ENCODE results near the gene RNF111.

DNA sequence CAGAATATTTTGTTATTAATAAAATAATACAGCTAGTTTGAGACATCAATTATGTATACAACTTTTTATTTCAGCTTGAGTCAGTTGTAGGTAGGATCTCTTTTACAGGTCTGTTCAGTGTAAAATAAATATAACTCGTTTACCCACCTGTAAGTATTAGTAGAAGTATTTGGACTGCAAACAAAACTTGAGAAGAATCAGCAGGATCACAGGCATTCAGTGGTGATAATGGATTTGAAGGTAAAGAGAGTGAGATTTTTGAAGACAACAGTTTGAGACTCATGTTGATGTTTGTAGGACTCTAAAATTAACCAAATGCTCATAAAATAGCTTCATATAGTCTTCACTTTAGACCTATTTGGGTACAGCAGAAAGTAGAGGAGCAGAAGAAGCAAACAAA lies 82.0 kb downstream of the RNF111 start:
- TF ChIP-seq, protein P1, sequence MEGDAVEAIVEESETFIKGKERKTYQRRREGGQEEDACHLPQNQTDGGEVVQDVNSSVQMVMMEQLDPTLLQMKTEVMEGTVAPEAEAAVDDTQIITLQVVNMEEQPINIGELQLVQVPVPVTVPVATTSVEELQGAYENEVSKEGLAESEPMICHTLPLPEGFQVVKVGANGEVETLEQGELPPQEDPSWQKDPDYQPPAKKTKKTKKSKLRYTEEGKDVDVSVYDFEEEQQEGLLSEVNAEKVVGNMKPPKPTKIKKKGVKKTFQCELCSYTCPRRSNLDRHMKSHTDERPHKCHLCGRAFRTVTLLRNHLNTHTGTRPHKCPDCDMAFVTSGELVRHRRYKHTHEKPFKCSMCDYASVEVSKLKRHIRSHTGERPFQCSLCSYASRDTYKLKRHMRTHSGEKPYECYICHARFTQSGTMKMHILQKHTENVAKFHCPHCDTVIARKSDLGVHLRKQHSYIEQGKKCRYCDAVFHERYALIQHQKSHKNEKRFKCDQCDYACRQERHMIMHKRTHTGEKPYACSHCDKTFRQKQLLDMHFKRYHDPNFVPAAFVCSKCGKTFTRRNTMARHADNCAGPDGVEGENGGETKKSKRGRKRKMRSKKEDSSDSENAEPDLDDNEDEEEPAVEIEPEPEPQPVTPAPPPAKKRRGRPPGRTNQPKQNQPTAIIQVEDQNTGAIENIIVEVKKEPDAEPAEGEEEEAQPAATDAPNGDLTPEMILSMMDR (optimal IDR thresholded peaks at IDR 0.05 in 1 of 3, IDR thresholded peaks at IDR 0.05 in 1 of 3, conservative IDR thresholded peaks at IDR 0.05 in 1 of 3; ENCODE audit: extremely low read depth in 1 of 3, insufficient read depth in 2 of 3, low read length in 3 of 3) = no peak
- no peak for TF ChIP-seq EZH2 (IDR thresholded peaks at IDR 0.05; ENCODE audit: low read length)
